GM19351 (cell line): ENCODE results near the gene SEL1L.
"Not testable (repeated sequence)": the region's sequence is repeated elsewhere in the genome, so short reads cannot be mapped to it uniquely, and the experiment has no call there.

Experiments used
- ATAC-seq: cut with Tn5 transposase; IDR thresholded peaks from one replicate; pipeline ENCODE4 v1.9.1; 2021; ENCODE audit warnings: mild to moderate bottlenecking, moderate library complexity; ENCODE audit not compliant: unreplicated experiment

SEL1L gene

DNA sequence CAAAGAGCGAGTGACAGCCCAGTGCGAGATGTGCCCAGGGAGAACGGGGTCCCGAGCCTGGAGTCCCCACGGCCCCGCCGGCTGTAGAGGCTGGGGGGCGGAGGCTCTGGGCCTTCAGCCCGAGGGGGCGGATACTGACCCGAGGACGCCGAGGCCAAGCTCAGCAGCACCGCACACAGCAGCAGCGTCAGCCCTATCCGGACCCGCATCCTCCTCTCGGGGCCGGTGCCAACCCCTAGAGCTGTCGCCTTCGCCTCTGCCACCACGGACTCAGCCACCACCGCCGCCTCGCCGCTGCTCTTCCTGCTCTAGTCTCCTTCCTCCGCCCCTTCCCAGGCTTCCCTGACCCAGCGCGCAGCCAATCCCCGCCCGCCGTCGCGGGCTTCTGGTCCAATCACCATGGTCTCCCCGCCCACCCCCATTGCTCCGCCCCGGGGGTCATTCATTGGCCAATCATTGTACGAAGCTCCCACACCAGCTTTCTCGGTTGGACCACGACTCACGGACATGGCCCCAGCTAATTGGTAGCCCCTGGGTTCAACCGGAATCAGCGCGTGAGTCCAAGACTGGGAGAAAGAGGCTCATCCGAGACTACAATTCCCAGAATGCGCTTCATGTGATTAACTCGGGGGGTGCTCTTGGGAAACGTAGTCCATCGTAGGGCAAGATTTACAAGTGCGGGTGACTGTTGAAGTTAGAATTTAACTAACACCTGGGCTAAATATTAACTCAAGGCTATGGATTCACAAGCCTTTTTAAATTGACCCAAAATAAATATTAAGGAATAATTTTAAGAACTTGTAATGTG lies at the start of gene SEL1L:
TSS of gene SEL1L (minus strand) at position 318 of the 808 bp plus-strand sequence. CDS start at position 209, 109 bp downstream.
- peak; percentile 91 for ATAC-seq

DNA sequence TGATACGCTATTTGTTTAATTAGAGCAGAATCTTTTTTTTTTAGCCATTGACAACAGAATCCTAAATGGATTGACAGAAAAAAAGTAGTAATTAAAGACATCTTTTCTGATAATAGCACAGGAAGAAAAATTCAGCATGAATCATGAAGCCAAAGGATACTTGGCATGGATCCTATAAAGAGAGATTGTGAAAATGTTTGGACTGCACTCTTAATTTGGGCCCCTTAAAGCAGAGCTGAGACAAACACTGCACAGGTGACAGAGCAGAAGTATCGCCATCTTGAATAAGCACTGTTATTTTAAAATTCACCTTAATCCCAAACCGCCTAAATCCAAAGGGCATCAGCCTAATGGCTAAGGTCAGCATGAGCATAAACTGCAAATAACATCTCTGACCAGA lies 48.8 kb upstream of the SEL1L start:
- ATAC-seq, result no peak

- no peak for ATAC-seq
Measured at GRCh38 chr14:81579115-81579514, 45.5 kb upstream of the SEL1L start.

DNA sequence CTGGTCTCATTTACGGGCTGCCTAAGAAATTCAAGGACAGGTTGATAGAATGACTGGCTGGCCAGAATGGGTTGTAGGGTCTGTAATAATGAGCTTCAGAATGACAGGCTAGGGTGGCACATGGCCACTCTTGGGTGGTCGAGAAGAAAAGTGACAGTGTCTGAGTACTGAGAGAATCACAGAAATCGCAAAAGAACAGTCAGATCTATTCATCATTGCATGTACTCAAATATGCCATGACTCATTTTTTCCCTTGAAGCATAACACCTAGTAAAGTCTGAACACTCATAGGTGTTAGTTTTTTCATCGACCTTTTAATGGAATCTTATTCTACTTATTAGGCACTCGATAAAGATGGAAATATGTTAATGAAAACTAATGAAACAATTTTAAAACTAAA lies 37.8 kb upstream of the SEL1L start:
- ATAC-seq, result no peak

DNA sequence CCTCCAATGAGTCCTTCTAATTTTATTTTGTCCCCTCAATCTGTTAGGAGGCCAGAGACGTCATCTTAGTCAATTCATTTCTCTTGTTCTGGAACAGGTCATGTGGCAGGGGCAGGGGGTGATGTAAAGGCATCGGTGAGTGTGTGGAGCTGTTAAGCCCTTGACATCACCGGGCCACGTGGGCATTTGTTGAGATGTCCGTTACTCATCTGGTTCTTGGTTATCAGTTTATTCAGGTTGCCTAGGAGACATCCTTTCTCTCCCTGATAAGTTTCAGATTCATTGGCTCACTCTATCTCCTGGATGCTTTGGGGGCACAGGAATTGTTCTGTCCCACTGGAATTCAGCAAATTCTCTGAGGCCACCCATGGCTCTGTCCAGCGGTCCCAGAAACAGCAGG lies 33.6 kb upstream of the SEL1L start:
- ATAC-seq, result no peak

GRCh38 chr14:81565441-81566290 lies 32.0 kb upstream of the SEL1L start:
- ATAC-seq, result peak; percentile 87

- no peak for ATAC-seq
Measured at GRCh38 chr14:81562818-81563217, 29.2 kb upstream of the SEL1L start.

DNA sequence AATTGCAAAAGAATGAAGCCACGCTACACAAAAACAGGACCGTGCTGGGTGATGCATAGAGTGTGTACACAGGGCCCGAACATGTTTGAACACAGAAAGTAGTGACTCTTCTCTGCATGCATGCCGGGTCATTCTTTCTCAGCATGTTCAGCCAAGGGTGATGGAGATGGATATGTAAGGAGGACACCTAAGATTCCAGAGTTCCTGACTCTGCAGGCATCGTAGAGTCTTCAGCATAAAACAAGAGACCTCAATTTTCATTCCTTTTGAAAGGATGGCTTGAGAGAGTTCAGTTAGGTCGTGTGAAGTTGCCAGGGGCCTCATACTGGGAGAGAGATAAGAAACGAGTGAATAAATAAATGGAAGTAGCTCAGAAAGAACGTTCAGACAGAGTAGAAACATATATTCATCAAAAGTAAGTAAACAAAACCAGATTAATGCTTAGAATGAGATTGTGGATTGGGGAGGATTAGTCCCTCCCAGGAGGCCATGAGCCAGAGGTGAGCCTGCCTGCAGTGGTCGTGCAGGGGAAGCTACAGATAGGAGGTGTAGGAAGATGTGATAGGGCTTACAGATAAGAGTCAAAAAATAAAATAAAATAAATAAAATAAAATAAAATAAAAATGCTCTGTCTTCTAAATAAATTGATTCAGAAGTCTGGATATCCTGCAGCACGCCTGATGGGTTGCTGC lies 27.6 kb upstream of the SEL1L start:
- no peak for ATAC-seq

DNA sequence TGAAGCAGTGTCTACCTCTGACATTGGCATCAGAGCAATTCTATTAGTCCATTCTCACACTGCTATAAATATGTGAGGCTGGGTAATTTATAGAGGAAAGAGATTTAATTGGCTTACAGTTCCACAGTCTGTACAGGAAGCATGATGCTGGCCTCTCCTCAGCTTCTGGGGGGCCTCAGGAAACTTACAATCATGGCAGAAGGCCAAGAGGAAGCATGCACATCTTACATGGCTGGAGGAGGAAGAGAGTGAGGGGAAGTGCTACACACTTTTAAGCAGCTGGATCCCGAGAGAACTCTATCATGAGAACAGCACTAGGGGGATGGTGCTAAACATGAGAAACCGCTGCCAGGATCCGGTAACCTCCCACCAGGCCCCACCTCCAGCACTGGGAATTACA lies 25.7 kb upstream of the SEL1L start:
- ATAC-seq, result no peak

GRCh38 chr14:81557146-81557545 lies 23.5 kb upstream of the SEL1L start:
- no peak for ATAC-seq

GRCh38 chr14:81555684-81556083 lies 22.0 kb upstream of the SEL1L start:
- ATAC-seq, result no peak

- ATAC-seq, result no peak
Measured at GRCh38 chr14:81555051-81555450, 21.4 kb upstream of the SEL1L start.

DNA sequence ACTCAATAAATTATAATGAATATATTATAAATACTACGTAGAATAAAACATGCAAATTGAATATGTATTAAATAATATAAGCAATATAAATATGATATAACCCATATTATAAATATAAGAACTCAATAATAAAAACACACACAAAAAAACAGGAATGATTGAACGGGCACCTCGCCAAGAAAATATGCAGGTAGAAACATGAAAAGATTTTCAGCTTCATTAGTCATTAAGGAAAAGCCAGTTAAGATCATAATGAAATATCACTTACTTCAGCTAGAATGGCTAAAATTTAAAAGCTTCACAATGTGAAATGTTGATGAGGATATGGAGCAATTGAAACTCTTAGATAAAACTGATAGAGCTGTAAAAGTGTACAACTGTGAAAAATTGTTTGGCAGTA lies 17.8 kb upstream of the SEL1L start:
- ATAC-seq, result no peak

GRCh38 chr14:81550001-81550637 lies 16.5 kb upstream of the SEL1L start:
- ATAC-seq, result peak; percentile 95

- not testable (repeated sequence) for ATAC-seq
Measured at GRCh38 chr14:81541206-81541605, 7.6 kb upstream of the SEL1L start.

- no peak for ATAC-seq
Measured at GRCh38 chr14:81537193-81537592, 3.5 kb upstream of the SEL1L start.

DNA sequence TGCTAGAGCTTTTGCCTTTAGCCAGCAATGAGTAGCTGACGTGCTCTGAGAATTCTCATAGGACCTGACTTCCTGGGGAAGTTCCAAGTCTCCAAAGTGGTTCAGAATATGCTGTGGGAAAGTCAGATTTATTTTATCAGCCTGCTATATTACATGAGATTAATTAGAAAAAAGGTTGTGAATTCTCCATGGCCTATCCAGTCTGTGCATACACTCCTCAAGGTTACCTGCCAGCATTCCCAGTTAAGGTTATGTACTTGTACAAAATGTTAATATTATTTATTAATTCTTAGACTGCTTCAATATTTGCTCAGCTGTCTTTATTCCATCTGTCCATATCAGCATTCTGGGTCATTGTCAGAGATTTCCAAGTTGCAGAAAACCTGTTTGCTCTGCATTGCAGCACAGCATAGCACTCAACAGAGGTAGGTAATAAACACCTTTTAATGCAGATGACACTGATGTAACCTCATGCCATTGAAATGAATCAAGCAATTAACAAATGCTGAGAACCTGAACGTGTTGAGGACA lies 2.7 kb upstream of the SEL1L start:
- ATAC-seq, result no peak

GRCh38 chr14:81535396-81536164 lies 1.9 kb upstream of the SEL1L start:
- ATAC-seq, result peak; percentile 13

DNA sequence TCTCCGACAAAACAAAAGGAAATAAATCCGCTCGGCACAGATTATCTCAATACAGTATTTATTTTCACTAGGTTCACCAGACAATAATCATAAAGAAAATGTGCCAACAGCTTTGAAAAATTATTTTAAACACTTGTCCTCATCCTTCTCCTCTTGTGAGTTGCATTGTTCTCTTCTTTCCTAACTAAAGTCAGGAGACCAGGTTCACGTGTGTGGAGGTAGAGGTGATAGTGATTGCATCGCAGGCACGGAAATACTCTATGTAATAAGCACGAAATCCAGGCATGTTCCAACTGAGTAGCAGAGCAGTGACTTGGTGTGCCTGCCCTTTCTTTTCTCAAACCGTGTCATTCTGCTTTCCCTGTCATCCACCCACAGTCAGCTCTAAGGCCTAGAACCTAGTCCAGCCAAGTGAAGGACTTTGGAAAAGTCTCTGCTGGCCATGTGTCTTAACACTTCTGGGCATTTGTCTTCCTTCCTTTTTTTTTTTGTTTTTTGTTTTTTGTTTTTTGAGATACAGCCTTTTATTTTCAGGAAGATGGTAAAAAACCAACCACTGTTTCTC lies 939 bp upstream of the SEL1L start:
- ATAC-seq, result no peak

- no peak for ATAC-seq
Measured at GRCh38 chr14:81533212-81533535, 479 bp downstream of the SEL1L start.
